ENCODE data around the gene PCDHGA1.
"Not testable (repeated sequence)": the region's sequence is repeated elsewhere in the genome, so short reads cannot be mapped to it uniquely, and the experiment has no call there.

The PCDHGA1 gene

GRCh38 chr5:141382469-141383294 lies 52.4 kb downstream of the PCDHGA1 start, which contains the start of gene PCDHGA7:
Gene PCDHGA7, plus strand, starts transcription at chr5:141382742. Its CDS starts 158 bp downstream, at chr5:141382900.
- DNase-seq (ENCODE audit: low read depth in 2 of 2), result no peak

- no peak for DNase-seq (ENCODE audit: low read depth in 2 of 2)
These were observed 53.0 kb downstream of the PCDHGA1 start for GRCh38 chr5:141383345-141383744.

- DNase-seq (ENCODE audit: low read depth in 2 of 2), result no peak
These were observed 54.4 kb downstream of the PCDHGA1 start for GRCh38 chr5:141384471-141385267.

GRCh38 chr5:141387557-141388311 lies 57.4 kb downstream of the PCDHGA1 start, which contains the start of gene PCDHGB4:
Gene PCDHGB4, plus strand, starts transcription at chr5:141387698. Its CDS starts 187 bp downstream, at chr5:141387885.
- not testable (repeated sequence) for DNase-seq (ENCODE audit: low read depth in 2 of 2)

- no peak for DNase-seq (ENCODE audit: low read depth in 2 of 2)
These were observed 58.3 kb downstream of the PCDHGA1 start for GRCh38 chr5:141388661-141389060.

GRCh38 chr5:141389153-141390042 lies 59.1 kb downstream of the PCDHGA1 start:
- DNase-seq (ENCODE audit: low read depth in 2 of 2), result no peak

GRCh38 chr5:141392429-141393198 lies 62.3 kb downstream of the PCDHGA1 start, which contains the start of gene PCDHGA8:
Gene PCDHGA8, plus strand, starts transcription at chr5:141392633. Its CDS starts 181 bp downstream, at chr5:141392814.
- DNase-seq (ENCODE audit: low read depth in 2 of 2), result no peak

- DNase-seq (ENCODE audit: low read depth in 2 of 2), result no peak
These were observed 63.0 kb downstream of the PCDHGA1 start for GRCh38 chr5:141393267-141393666.

- DNase-seq (ENCODE audit: low read depth in 2 of 2), result not testable (repeated sequence)
These were observed 64.3 kb downstream of the PCDHGA1 start for GRCh38 chr5:141394401-141395187.

GRCh38 chr5:141397756-141398551 lies 67.6 kb downstream of the PCDHGA1 start, which contains the start of gene PCDHGB5:
Gene PCDHGB5, plus strand, starts transcription at chr5:141397947. Its CDS starts 181 bp downstream, at chr5:141398128.
- not testable (repeated sequence) for DNase-seq (ENCODE audit: low read depth in 2 of 2)

- no peak for DNase-seq (ENCODE audit: low read depth in 2 of 2)
These were observed 68.3 kb downstream of the PCDHGA1 start for GRCh38 chr5:141398608-141399007.

- no peak for DNase-seq (ENCODE audit: low read depth in 2 of 2)
These were observed 69.4 kb downstream of the PCDHGA1 start for GRCh38 chr5:141399555-141400258.

- DNase-seq (ENCODE audit: low read depth in 2 of 2), result no peak
These were observed 72.4 kb downstream of the PCDHGA1 start, which contains the start of gene PCDHGA9 for GRCh38 chr5:141402553-141403243. Gene PCDHGA9, plus strand, starts transcription at chr5:141402778. Its CDS starts 175 bp downstream, at chr5:141402953.

- DNase-seq (ENCODE audit: low read depth in 2 of 2), result no peak
These were observed 73.1 kb downstream of the PCDHGA1 start for GRCh38 chr5:141403387-141403786.

- DNase-seq (ENCODE audit: low read depth in 2 of 2), result not testable (repeated sequence)
These were observed 77.6 kb downstream of the PCDHGA1 start, which contains the start of gene PCDHGB6 for GRCh38 chr5:141407790-141408505. Gene PCDHGB6, plus strand, starts transcription at chr5:141408021. Its CDS starts 182 bp downstream, at chr5:141408203.
